Tibial artery (tissue), 4 donors: Measurements from ENCODE around the gene RAB15.

Source experiments
- DNase-seq, 2 donors: peaks; one replicate each; pipeline ENCODE4 v3.0.0-alpha.2; 2019
- H3K27ac ChIP-seq, 2 donors: fragments of 200-600 bp; sonication (generic) in 1 of 2; 1 replicate in 1 of 2; 2 replicates in 1 of 2; pipeline ENCODE4 v1.5.1; 2018 to 2019; ENCODE audit warnings: mild to moderate bottlenecking in 1 of 2
- H3K27me3 ChIP-seq, 2 donors: fragments of 200-600 bp; sonication (generic) in 1 of 2; one replicate each; pipeline versions ENCODE4 v1.5.1 to v1.6.0; 2016 to 2019
- H3K36me3 ChIP-seq, 3 donors: fragments of 200-600 bp; sonication (generic) in 2 of 3; one replicate each; pipeline ENCODE4 v1.5.1; 2016 to 2019; ENCODE audit warnings: mild to moderate bottlenecking in 2 of 3
- H3K4me1 ChIP-seq, 4 donors: fragments of 200-600 bp; sonication (generic) in 2 of 4; 1 replicate in 3 of 4; 2 replicates in 1 of 4; pipeline ENCODE4 v1.5.1; 2016 to 2019
- H3K4me3 ChIP-seq, 2 donors: fragments of 200-600 bp; sonication (generic) in 1 of 2; 1 replicate in 1 of 2; 2 replicates in 1 of 2; pipeline ENCODE4 v1.5.1; 2018 to 2019; ENCODE audit warnings: mild to moderate bottlenecking in 2 of 2
- H3K9me3 ChIP-seq, 3 donors: fragments of 200-600 bp; sonication (generic) in 1 of 3; one replicate each; pipeline ENCODE4 v1.5.1; 2016 to 2019
- CTCF ChIP-seq, 2 experiments: fragments of 200-600 bp in 1 of 2; fragments of 450-650 bp in 1 of 2; IDR thresholded peaks; one replicate each; pipeline ENCODE4 v1.5.1; 2017 to 2019; ENCODE audit warnings: antibody characterized with exemption in 2 of 2, mild to moderate bottlenecking in 1 of 2, moderate library complexity in 1 of 2
- intact Hi-C: fragments of 100-400 bp; cut with DNase I; formaldehyde crosslinking; loops from one replicate; pipeline ENCODE4 v1.15.0; 2023; ENCODE audit warnings: low total_unique reads

Gene RAB15

GRCh38 chr14:64951724-64952123 is 20.4 kb downstream of the RAB15 start:
- DNase-seq, result peak in 1 of 2 donors; percentile 81
- peak overlapping the region; percentile 38 to 48 for H3K27ac ChIP-seq
- H3K9me3 ChIP-seq, result no peaks in the 10 kb centered on the region
- H3K27me3 ChIP-seq, result no peaks in the 10 kb centered on the region
- intact Hi-C loops, result no loop called here
- no peak overlapping the region for H3K4me3 ChIP-seq
- TF ChIP-seq CTCF (IDR thresholded peaks at IDR 0.05), result no peak
- H3K4me1 ChIP-seq, result peaks cover 0 to 23% (median 16%) of the 10 kb centered on the region in 4 donors
- peaks cover 0 to 54% (median 7%) of the 10 kb centered on the region in 3 donors for H3K36me3 ChIP-seq

GRCh38 chr14:64951291-64951690 is 20.8 kb downstream of the RAB15 start:
- Histone ChIP-seq H3K4me1 (peaks cover 0 to 23% (median 16%) of the 10 kb centered on the region in 4 donors), H3K36me3 (peaks cover 0 to 54% (median 7%) of the 10 kb centered on the region in 3 donors), H3K27me3 (no peaks in the 10 kb centered on the region), H3K4me3 (no peak overlapping the region), H3K9me3 (no peaks in the 10 kb centered on the region), H3K27ac (peak overlapping the region; percentile 9 to 48)
- intact Hi-C loops, result no loop called here
- no peak for TF ChIP-seq CTCF (IDR thresholded peaks at IDR 0.05)
- no peak for DNase-seq

GRCh38 chr14:64950889-64951288 is 21.2 kb downstream of the RAB15 start:
- intact Hi-C loops, result no loop called here
- Histone ChIP-seq H3K27me3 (no peaks in the 10 kb centered on the region), H3K4me1 (peaks cover 0 to 23% (median 16%) of the 10 kb centered on the region in 4 donors), H3K27ac (no peak overlapping the region), H3K36me3 (peaks cover 0 to 54% (median 8%) of the 10 kb centered on the region in 3 donors), H3K4me3 (no peak overlapping the region), H3K9me3 (no peaks in the 10 kb centered on the region)
- DNase-seq, result no peak
- no peak for TF ChIP-seq CTCF (IDR thresholded peaks at IDR 0.05)

GRCh38 chr14:64948612-64949210 is 23.4 kb downstream of the RAB15 start:
- intact Hi-C loops, result no loop called here
- Histone ChIP-seq H3K9me3 (no peaks in the 10 kb centered on the region), H3K4me3 (no peak overlapping the region), H3K27ac (no peak overlapping the region), H3K27me3 (no peaks in the 10 kb centered on the region), H3K36me3 (peaks cover 0 to 62% (median 24%) of the 10 kb centered on the region in 3 donors), H3K4me1 (peaks cover 0 to 23% (median 16%) of the 10 kb centered on the region in 4 donors)
- no peak for TF ChIP-seq CTCF (IDR thresholded peaks at IDR 0.05)
- DNase-seq, result no peak

GRCh38 chr14:64947710-64948611 is 24.2 kb downstream of the RAB15 start:
- intact Hi-C loops, result no loop called here
- no peak for TF ChIP-seq CTCF (IDR thresholded peaks at IDR 0.05)
- peaks cover 0 to 63% (median 30%) of the 10 kb centered on the region in 3 donors for H3K36me3 ChIP-seq
- no peak for DNase-seq
- no peak overlapping the region for H3K4me3 ChIP-seq
- no peak overlapping the region for H3K27ac ChIP-seq
- no peaks in the 10 kb centered on the region for H3K9me3 ChIP-seq
- peaks cover 0 to 19% (median 14%) of the 10 kb centered on the region in 4 donors for H3K4me1 ChIP-seq
- no peaks in the 10 kb centered on the region for H3K27me3 ChIP-seq
